Prostate gland (tissue), 2 donors: ENCODE data around the gene PTBP1. TPM values are rescaled to one million over a fixed set of nuclear protein-coding genes. Genes with fewer than 3 reads are reported as not detected.

ENCODE experiments used
- DNase-seq: peaks from one replicate; pipeline ENCODE4 v3.0.0-alpha.2; 2019; ENCODE audit warnings: low spot score
- H3K27ac ChIP-seq, 2 donors: fragments of 200-600 bp; sonication (generic); 2 replicates each; pipeline ENCODE4 v1.5.1; 2017 to 2019
- H3K27me3 ChIP-seq: fragments of 200-600 bp; sonication (generic); replicated peaks from 2 replicates; pipeline ENCODE4 v1.5.1; 2019; ENCODE audit not compliant: insufficient read depth
- H3K36me3 ChIP-seq, 2 donors: fragments of 200-600 bp; sonication (generic); 1 replicate in 1 of 2; 2 replicates in 1 of 2; pipeline versions ENCODE4 v1.5.1 to v1.8.1; 2017 to 2019
- H3K4me1 ChIP-seq: fragments of 200-600 bp; sonication (generic); replicated peaks from 2 replicates; pipeline ENCODE4 v1.5.1; 2019
- H3K4me3 ChIP-seq, 2 donors: fragments of 200-600 bp; sonication (generic); 2 replicates each; pipeline ENCODE4 v1.5.1; 2017 to 2019
- H3K9me3 ChIP-seq: fragments of 200-600 bp; sonication (generic); 2 replicates; pipeline ENCODE4 v1.5.1; 2017
- CTCF ChIP-seq, 4 experiments: fragments of 200-600 bp in 2 of 4; fragments of 450-650 bp in 2 of 4; sonication (generic) in 2 of 4; IDR thresholded peaks; 1 replicate in 3 of 4; 2 replicates in 1 of 4; pipeline ENCODE4 v1.5.1; 2016 to 2019; ENCODE audit warnings: antibody characterized with exemption in 4 of 4, mild to moderate bottlenecking in 2 of 4, moderate library complexity in 2 of 4
- POLR2A ChIP-seq: fragments of 450-650 bp; IDR thresholded peaks from one replicate; pipeline ENCODE4 v1.6.1; 2016; ENCODE audit warnings: antibody characterized with exemption, mild to moderate bottlenecking
- POLR2AphosphoS5 ChIP-seq: sonication (generic); formaldehyde crosslinking; IDR thresholded peaks from one replicate; pipeline ENCODE4 v1.6.1; 2017; ENCODE audit warnings: antibody characterized with exemption
- WGBS: methylation state at CpG from one replicate; pipeline ENCODE4 v1.1.5; 2018; 5-methylcytosine and 5-hydroxymethylcytosine counted together
- intact Hi-C: fragments of 100-400 bp; cut with DNase I; formaldehyde crosslinking; loops from one replicate; pipeline ENCODE4 v1.14.2; 2022
- total RNA-seq, 2 donors: library from RNA; depleted of rRNA; stranded (reverse); fragments of >200 nt; gene quantifications; one replicate each; pipeline ENCODE4 v1.1.0, GENCODE V29; 2016

Gene PTBP1
- total RNA-seq, 2 donors from 2014 or later: 153 to 222 TPM

GRCh38 chr19:823565-824121 is 26.4 kb downstream of the PTBP1 start:
- no peak for DNase-seq

GRCh38 chr19:824885-825284 is 27.6 kb downstream of the PTBP1 start:
- Histone ChIP-seq H3K9me3 (no peaks in the 10 kb centered on the region), H3K4me3 (no peak overlapping the region), H3K36me3 (no peaks in the 10 kb centered on the region), H3K27me3 (peaks cover 4% of the 10 kb centered on the region), H3K4me1 (peaks cover 12% of the 10 kb centered on the region), H3K27ac (no peak overlapping the region)
- 84% methylated on average over 15 of the region's 15 CpGs for WGBS
- no peak for DNase-seq
- intact Hi-C loops: no loop called here
- TF ChIP-seq POLR2AphosphoS5 (no peak), POLR2A (no peak), CTCF (IDR thresholded peaks at IDR 0.05) (no peak)

More at GRCh38 chr19:823565-824121, 26.4 kb downstream of the PTBP1 start:
- WGBS: 60% methylated on average over 12 of the region's 12 CpGs
- H3K27me3 ChIP-seq: peaks cover 4% of the 10 kb centered on the region
- no peaks in the 10 kb centered on the region for H3K9me3 ChIP-seq
- H3K4me1 ChIP-seq: peaks cover 12% of the 10 kb centered on the region
- H3K27ac ChIP-seq: no peak overlapping the region
- H3K4me3 ChIP-seq: no peak overlapping the region
- intact Hi-C loops: no loop called here
- TF ChIP-seq POLR2A (no peak), CTCF (IDR thresholded peaks at IDR 0.05) (no peak)
- H3K36me3 ChIP-seq: no peaks in the 10 kb centered on the region

- no peak overlapping the region for H3K4me3 ChIP-seq
- H3K9me3 ChIP-seq: no peaks in the 10 kb centered on the region
- TF ChIP-seq POLR2A (no peak), CTCF (IDR thresholded peaks at IDR 0.05) (no peak), POLR2AphosphoS5 (no peak)
- no peaks in the 10 kb centered on the region for H3K36me3 ChIP-seq
- H3K27me3 ChIP-seq: peaks cover 4% of the 10 kb centered on the region
- peaks cover 12% of the 10 kb centered on the region for H3K4me1 ChIP-seq
- DNase-seq: no peak
- intact Hi-C loops: no loop called here
- WGBS: 80% methylated on average over 19 of the region's 19 CpGs
- no peak overlapping the region for H3K27ac ChIP-seq
Measured at GRCh38 chr19:825897-826644, 28.8 kb downstream of the PTBP1 start.

- TF ChIP-seq CTCF (IDR thresholded peaks at IDR 0.05) (no peak), POLR2AphosphoS5 (no peak), POLR2A (no peak)
- intact Hi-C loops: no loop called here
- WGBS: 88% methylated on average over 11 of the region's 11 CpGs
- Histone ChIP-seq H3K4me3 (no peak overlapping the region), H3K9me3 (no peaks in the 10 kb centered on the region), H3K27ac (no peak overlapping the region), H3K27me3 (peaks cover 3% of the 10 kb centered on the region), H3K36me3 (no peaks in the 10 kb centered on the region), H3K4me1 (peaks cover 1% of the 10 kb centered on the region)
- no peak for DNase-seq
Measured at GRCh38 chr19:827314-827709, 30.1 kb downstream of the PTBP1 start.
